HCT116 (cell line): Measurements from ENCODE around the gene WIPF3.

Experiments
- CEBPB ChIP-seq: IDR thresholded peaks from 2 replicates; pipeline ENCODE4 v1.6.1; 2012; ENCODE audit warnings: low read depth
- CTCF ChIP-seq, 3 experiments: fragments of 200-600 bp in 1 of 3; sonication (generic) in 1 of 3; IDR thresholded peaks in 2 of 3; conservative IDR thresholded peaks in 1 of 3; 2 replicates each; pipeline ENCODE4 v1.5.1; 2012 to 2017; ENCODE audit warnings: low read depth in 2 of 3, low read length in 2 of 3, antibody characterized with exemption in 1 of 3, borderline replicate concordance in 1 of 3, control low read depth in 1 of 3, mild to moderate bottlenecking in 1 of 3, mixed read lengths in 1 of 3, mixed run types in 1 of 3, moderate library complexity in 1 of 3; ENCODE audit not compliant: insufficient read depth in 1 of 3
- EZH2 ChIP-seq: fragments of 200-600 bp; sonication (generic); IDR thresholded peaks from 2 replicates; pipeline ENCODE4 v1.6.1; 2017; ENCODE audit warnings: antibody characterized with exemption, mixed run types
- JUND ChIP-seq: IDR thresholded peaks from 2 replicates; pipeline ENCODE4 v1.6.1; 2012
- POLR2A ChIP-seq: IDR thresholded peaks from 2 replicates; pipeline ENCODE4 v1.7.0; 2011; ENCODE audit warnings: borderline replicate concordance; ENCODE audit not compliant: insufficient read depth, insufficient read length; ENCODE audit errors: extremely low read depth
- POLR2AphosphoS5 ChIP-seq: IDR thresholded peaks from 2 replicates; pipeline ENCODE4 v1.6.1; 2011; ENCODE audit warnings: mild to moderate bottlenecking, low read depth, low read length, moderate library complexity
- REST ChIP-seq: IDR thresholded peaks from 2 replicates; pipeline ENCODE4 v1.6.1; 2012; ENCODE audit warnings: low read depth
- SP1 ChIP-seq: IDR thresholded peaks from 2 replicates; pipeline ENCODE4 v1.6.1; 2012; ENCODE audit warnings: low read depth
- ZNF274 ChIP-seq: fragments of 200-500 bp; sonication (Bioruptor generic); IDR thresholded peaks from 2 replicates; pipeline ENCODE4 v1.6.1; 2014; ENCODE audit warnings: mild to moderate bottlenecking, low read depth, low read length, inconsistent platforms

GRCh38 chr7:29811586-29811985 is 5.3 kb downstream of the WIPF3 start:
- TF ChIP-seq JUND (no peak), POLR2A (no peak), POLR2AphosphoS5 (no peak), REST (no peak), EZH2 (no peak), SP1 (no peak), CTCF (IDR thresholded peaks at IDR 0.05 in 2 of 3, conservative IDR thresholded peaks at IDR 0.05 in 1 of 3; ENCODE audit: borderline replicate concordance in 1 of 3, insufficient read depth in 1 of 3, low read depth in 2 of 3, low read length in 2 of 3) (no peak), ZNF274 (no peak), CEBPB (no peak)
